Neural progenitor cell (in vitro differentiated cells): ENCODE results near the gene ECM1. TPM values are rescaled to one million over a fixed set of nuclear protein-coding genes. Genes with fewer than 3 reads are reported as not detected.

ENCODE experiments used
- DNase-seq: peaks from one replicate; pipeline ENCODE4 v3.0.0-alpha.2; 2016; ENCODE audit warnings: low spot score
- H2AFZ ChIP-seq: fragments of 200-600 bp; sonication (generic); replicated peaks from 2 replicates; pipeline ENCODE4 v1.6.1; 2016; ENCODE audit warnings: antibody characterized with exemption
- H3F3A ChIP-seq: fragments of 200-600 bp; sonication (generic); 2 replicates; pipeline ENCODE4 v1.6.1; 2016; ENCODE audit warnings: antibody characterized with exemption, low read depth
- H3K27ac ChIP-seq: fragments of 200-600 bp; sonication (generic); 2 replicates; pipeline ENCODE4 v1.5.1; 2016; ENCODE audit warnings: mild to moderate bottlenecking
- H3K27me3 ChIP-seq: fragments of 200-600 bp; sonication (generic); 2 replicates; pipeline ENCODE4 v1.6.1; 2016; ENCODE audit warnings: mild to moderate bottlenecking, moderate library complexity
- H3K36me3 ChIP-seq: fragments of 200-600 bp; sonication (generic); 2 replicates; pipeline ENCODE4 v1.5.1; 2016
- H3K4me1 ChIP-seq: fragments of 200-600 bp; sonication (generic); 2 replicates; pipeline ENCODE4 v1.6.1; 2016; ENCODE audit warnings: mixed run types
- H3K4me2 ChIP-seq: fragments of 200-600 bp; sonication (generic); 2 replicates; pipeline ENCODE4 v1.6.1; 2016
- H3K4me3 ChIP-seq: fragments of 200-600 bp; sonication (generic); 2 replicates; pipeline ENCODE4 v1.5.1; 2016
- H3K79me2 ChIP-seq: fragments of 200-600 bp; sonication (generic); 2 replicates; pipeline ENCODE4 v1.6.1; 2016; ENCODE audit warnings: low read depth
- H3K9ac ChIP-seq: fragments of 200-600 bp; sonication (generic); 2 replicates; pipeline ENCODE4 v1.6.1; 2016
- H3K9me3 ChIP-seq: fragments of 200-600 bp; sonication (generic); 2 replicates; pipeline ENCODE4 v1.5.1; 2016; ENCODE audit warnings: low read depth
- H4K20me1 ChIP-seq: fragments of 200-600 bp; sonication (generic); 2 replicates; pipeline ENCODE4 v1.6.1; 2016; ENCODE audit warnings: low read depth
- H3K27ac Mint-ChIP-seq: 3 replicates; pipeline ENCODE4 v1.8.0; 2021; ENCODE audit warnings: mixed read lengths
- H3K27me3 Mint-ChIP-seq: 2 replicates; pipeline ENCODE4 v1.8.0; 2022; ENCODE audit warnings: low read depth, mild to moderate bottlenecking, inconsistent platforms, moderate library complexity, mixed read lengths; ENCODE audit not compliant: insufficient read depth
- H3K36me3 Mint-ChIP-seq: 3 replicates; pipeline ENCODE4 v1.8.0; 2021; ENCODE audit warnings: mixed read lengths
- H3K4me1 Mint-ChIP-seq: 3 replicates; pipeline ENCODE4 v1.8.0; 2021; ENCODE audit warnings: mixed read lengths
- H3K4me3 Mint-ChIP-seq: 3 replicates; pipeline ENCODE4 v1.8.0; 2021; ENCODE audit warnings: mild to moderate bottlenecking, moderate library complexity, mixed read lengths
- H3K9me3 Mint-ChIP-seq: 3 replicates; pipeline ENCODE4 v1.8.0; 2020; ENCODE audit warnings: mixed read lengths
- EZH2 ChIP-seq: fragments of 200-600 bp; sonication (generic); IDR thresholded peaks from 2 replicates; pipeline ENCODE4 v1.6.1; 2017; ENCODE audit warnings: antibody characterized with exemption, mild to moderate bottlenecking, moderate library complexity
- EZH2phosphoT487 ChIP-seq: fragments of 200-600 bp; sonication (generic); IDR thresholded peaks from 2 replicates; pipeline ENCODE4 v1.6.1; 2017; ENCODE audit warnings: antibody characterized with exemption
- total RNA-seq: library from RNA; depleted of rRNA; stranded (reverse); fragments of >200 nt; gene quantifications from 2 replicates; pipeline ENCODE4 v1.2.3, GENCODE V29; 2015; ENCODE audit warnings: low replicate concordance
- TF ChIP-seq, protein P1 (sequence below): fragments of 200-600 bp; sonication (generic); IDR thresholded peaks from 2 replicates; pipeline ENCODE4 v1.5.1; 2017; ENCODE audit warnings: antibody characterized with exemption, mild to moderate bottlenecking

The ECM1 gene
- total RNA-seq, 1 donor from 2014 or later, result 0.30 TPM

DNA sequence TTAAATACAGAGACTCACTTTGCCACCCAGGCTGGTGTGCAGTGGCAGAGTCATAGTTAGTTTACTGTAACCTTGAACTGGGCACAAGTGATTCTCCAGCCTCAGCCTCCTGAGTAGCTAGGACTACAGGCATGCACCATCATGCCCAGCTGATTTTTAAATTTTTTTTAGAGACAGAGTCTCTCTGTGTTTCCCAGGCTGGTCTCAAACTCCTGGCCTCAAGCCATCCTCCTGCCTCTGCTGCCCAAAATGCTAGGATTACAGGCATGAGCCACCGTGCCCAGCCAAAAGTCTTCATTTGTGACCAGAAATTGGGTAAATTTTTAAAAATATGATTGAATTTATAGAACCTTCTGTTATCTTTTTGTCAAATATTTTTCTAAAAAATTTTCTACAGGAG lies 38.6 kb upstream of the ECM1 start:
- no peaks in the 10 kb centered on the region for H4K20me1 ChIP-seq
- no peak overlapping the region for H3K9ac ChIP-seq
- Mint-ChIP-seq H3K9me3 (no peaks in the 10 kb centered on the region), H3K4me3 (no peak overlapping the region), H3K36me3 (peaks cover 36% of the 10 kb centered on the region), H3K27me3 (peaks cover 4% of the 10 kb centered on the region), H3K4me1 (peaks cover 2% of the 10 kb centered on the region), H3K27ac (no peak overlapping the region)
- no peaks in the 10 kb centered on the region for H3K9me3 ChIP-seq
- H3K4me3 ChIP-seq, result no peak overlapping the region
- no peaks in the 10 kb centered on the region for H3K4me1 ChIP-seq
- no peaks in the 10 kb centered on the region for H3K27me3 ChIP-seq
- DNase-seq, result no peak
- no peak overlapping the region for H3K4me2 ChIP-seq
- H3K27ac ChIP-seq, result no peak overlapping the region
- H3F3A ChIP-seq, result no peaks in the 10 kb centered on the region
- H3K36me3 ChIP-seq, result peaks cover 4% of the 10 kb centered on the region
- TF ChIP-seq EZH2, result no peak
- no peak for TF ChIP-seq EZH2phosphoT487
- TF ChIP-seq, protein P1, sequence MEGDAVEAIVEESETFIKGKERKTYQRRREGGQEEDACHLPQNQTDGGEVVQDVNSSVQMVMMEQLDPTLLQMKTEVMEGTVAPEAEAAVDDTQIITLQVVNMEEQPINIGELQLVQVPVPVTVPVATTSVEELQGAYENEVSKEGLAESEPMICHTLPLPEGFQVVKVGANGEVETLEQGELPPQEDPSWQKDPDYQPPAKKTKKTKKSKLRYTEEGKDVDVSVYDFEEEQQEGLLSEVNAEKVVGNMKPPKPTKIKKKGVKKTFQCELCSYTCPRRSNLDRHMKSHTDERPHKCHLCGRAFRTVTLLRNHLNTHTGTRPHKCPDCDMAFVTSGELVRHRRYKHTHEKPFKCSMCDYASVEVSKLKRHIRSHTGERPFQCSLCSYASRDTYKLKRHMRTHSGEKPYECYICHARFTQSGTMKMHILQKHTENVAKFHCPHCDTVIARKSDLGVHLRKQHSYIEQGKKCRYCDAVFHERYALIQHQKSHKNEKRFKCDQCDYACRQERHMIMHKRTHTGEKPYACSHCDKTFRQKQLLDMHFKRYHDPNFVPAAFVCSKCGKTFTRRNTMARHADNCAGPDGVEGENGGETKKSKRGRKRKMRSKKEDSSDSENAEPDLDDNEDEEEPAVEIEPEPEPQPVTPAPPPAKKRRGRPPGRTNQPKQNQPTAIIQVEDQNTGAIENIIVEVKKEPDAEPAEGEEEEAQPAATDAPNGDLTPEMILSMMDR, result no peak
- H3K79me2 ChIP-seq, result no peaks in the 10 kb centered on the region
- H2AFZ ChIP-seq, result no peak overlapping the region

DNA sequence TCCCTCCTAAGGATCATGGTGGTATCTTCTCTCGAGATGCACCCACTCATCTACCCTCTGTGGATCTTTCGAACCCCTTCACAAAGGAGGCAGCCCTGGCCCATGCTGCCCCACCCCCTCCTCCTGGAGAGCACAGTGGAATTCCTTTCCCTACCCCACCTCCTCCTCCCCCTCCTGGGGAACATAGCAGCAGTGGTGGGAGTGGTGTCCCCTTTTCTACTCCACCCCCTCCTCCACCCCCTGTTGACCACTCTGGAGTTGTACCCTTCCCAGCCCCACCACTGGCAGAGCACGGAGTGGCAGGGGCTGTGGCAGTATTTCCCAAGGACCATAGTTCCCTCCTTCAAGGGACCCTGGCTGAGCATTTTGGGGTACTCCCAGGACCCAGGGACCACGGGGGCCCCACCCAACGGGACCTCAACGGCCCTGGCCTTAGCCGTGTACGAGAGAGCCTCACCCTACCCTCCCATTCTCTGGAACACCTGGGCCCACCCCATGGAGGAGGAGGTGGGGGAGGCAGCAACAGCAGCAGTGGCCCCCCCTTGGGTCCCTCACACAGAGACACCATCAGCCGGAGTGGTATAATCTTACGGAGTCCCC lies 35.2 kb upstream of the ECM1 start:
- peaks cover 2% of the 10 kb centered on the region for H3K27me3 Mint-ChIP-seq
- Histone ChIP-seq H3K27me3 (no peaks in the 10 kb centered on the region), H3K9ac (no peak overlapping the region), H3K4me1 (no peaks in the 10 kb centered on the region), H3K9me3 (no peaks in the 10 kb centered on the region), H3K4me2 (no peak overlapping the region), H2AFZ (no peak overlapping the region), H3K4me3 (no peak overlapping the region), H3K79me2 (no peaks in the 10 kb centered on the region), H3K36me3 (no peaks in the 10 kb centered on the region), H3F3A (peaks cover 28% of the 10 kb centered on the region), H3K27ac (no peak overlapping the region), H4K20me1 (peaks cover 4% of the 10 kb centered on the region)
- no peaks in the 10 kb centered on the region for H3K9me3 Mint-ChIP-seq
- DNase-seq, result peak; percentile 13
- H3K36me3 Mint-ChIP-seq, result peaks cover 27% of the 10 kb centered on the region
- no peak overlapping the region for H3K27ac Mint-ChIP-seq
- no peak overlapping the region for H3K4me3 Mint-ChIP-seq
- TF ChIP-seq, protein P1, result no peak
- TF ChIP-seq EZH2phosphoT487, result no peak
- no peak for TF ChIP-seq EZH2
- H3K4me1 Mint-ChIP-seq, result peaks cover 6% of the 10 kb centered on the region

DNA sequence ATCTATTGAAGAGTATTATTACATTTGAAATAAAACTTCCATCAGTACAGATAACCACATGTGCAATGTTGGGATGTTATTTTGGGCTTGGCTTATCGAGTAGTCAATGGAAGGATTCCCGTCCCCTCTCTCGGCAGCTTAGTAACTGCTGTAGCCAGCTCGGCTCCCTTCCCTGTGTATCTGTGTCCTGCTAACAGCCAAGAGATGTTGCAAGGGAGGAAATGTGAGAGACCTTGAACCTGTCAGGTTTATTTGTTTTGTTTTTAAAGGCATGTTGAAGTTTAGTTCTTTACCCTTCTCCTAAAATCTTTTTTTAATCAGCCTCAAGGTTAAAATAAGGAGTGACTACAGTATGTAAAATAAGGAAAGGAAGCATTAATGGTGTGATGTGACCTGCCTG lies 34.2 kb upstream of the ECM1 start:
- Histone ChIP-seq H3K4me3 (no peak overlapping the region), H3K27me3 (no peaks in the 10 kb centered on the region), H3K9me3 (no peaks in the 10 kb centered on the region), H3K4me1 (no peaks in the 10 kb centered on the region), H3K4me2 (no peak overlapping the region), H3K9ac (no peak overlapping the region), H2AFZ (no peak overlapping the region), H3F3A (peaks cover 33% of the 10 kb centered on the region), H3K27ac (no peak overlapping the region), H4K20me1 (peaks cover 4% of the 10 kb centered on the region), H3K79me2 (no peaks in the 10 kb centered on the region), H3K36me3 (no peaks in the 10 kb centered on the region)
- no peak overlapping the region for H3K27ac Mint-ChIP-seq
- peaks cover 5% of the 10 kb centered on the region for H3K27me3 Mint-ChIP-seq
- TF ChIP-seq EZH2phosphoT487, result no peak
- TF ChIP-seq, protein P1, result no peak
- peaks cover 6% of the 10 kb centered on the region for H3K4me1 Mint-ChIP-seq
- H3K4me3 Mint-ChIP-seq, result no peak overlapping the region
- no peak for DNase-seq
- H3K36me3 Mint-ChIP-seq, result peaks cover 27% of the 10 kb centered on the region
- no peaks in the 10 kb centered on the region for H3K9me3 Mint-ChIP-seq
